Skin of body (tissue), 2 donors: ENCODE results near the gene SLC26A4. TPM values are rescaled to one million over a fixed set of nuclear protein-coding genes. Genes with fewer than 3 reads are reported as not detected.

Source experiments
- DNase-seq: peaks from one replicate; lab custom pipeline; 2025; lab: John Stamatoyannopoulos, UW
- total RNA-seq: library from RNA; depleted of rRNA; stranded (reverse); fragments of >200 nt; gene quantifications from one replicate; pipeline ENCODE4 v1.2.3, GENCODE V29; 2014

The SLC26A4 gene
- total RNA-seq, 1 donor from 2014 or later = 1.1 TPM

DNA sequence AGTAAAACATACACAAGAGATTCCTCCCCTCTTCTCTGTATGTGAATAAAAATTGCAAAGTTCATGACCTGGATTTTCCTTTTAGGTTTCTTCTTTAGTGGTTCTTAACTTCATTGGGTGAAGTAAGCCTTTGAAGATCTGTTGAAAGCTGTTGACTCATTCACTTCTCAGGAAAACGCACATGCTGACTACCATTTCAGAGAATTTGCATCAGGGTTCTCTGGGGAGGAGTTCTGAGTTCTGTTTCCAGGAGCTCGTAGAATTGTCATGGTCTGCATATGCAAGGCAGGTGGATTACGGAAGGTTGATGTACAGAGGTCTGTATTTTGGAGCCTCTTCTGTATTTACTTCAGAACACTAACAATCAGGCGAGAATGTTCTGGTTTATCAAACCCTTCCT is 962 bp upstream of the SLC26A4 start:
- DNase-seq = no peak

DNA sequence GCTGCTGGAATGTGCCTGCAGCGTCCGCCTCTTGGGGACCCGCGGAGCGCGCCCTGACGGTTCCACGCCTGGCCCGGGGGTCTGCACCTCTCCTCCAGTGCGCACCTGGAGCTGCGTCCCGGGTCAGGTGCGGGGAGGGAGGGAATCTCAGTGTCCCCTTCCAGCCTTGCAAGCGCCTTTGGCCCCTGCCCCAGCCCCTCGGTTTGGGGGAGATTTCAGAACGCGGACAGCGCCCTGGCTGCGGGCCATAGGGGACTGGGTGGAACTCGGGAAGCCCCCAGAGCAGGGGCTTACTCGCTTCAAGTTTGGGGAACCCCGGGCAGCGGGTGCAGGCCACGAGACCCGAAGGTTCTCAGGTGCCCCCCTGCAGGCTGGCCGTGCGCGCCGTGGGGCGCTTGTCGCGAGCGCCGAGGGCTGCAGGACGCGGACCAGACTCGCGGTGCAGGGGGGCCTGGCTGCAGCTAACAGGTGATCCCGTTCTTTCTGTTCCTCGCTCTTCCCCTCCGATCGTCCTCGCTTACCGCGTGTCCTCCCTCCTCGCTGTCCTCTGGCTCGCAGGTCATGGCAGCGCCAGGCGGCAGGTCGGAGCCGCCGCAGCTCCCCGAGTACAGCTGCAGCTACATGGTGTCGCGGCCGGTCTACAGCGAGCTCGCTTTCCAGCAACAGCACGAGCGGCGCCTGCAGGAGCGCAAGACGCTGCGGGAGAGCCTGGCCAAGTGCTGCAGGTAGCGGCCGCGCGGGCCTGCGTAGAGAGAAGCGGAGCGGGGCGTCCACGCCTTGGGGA is 645 bp downstream of the SLC26A4 start:
- no peak for DNase-seq

DNA sequence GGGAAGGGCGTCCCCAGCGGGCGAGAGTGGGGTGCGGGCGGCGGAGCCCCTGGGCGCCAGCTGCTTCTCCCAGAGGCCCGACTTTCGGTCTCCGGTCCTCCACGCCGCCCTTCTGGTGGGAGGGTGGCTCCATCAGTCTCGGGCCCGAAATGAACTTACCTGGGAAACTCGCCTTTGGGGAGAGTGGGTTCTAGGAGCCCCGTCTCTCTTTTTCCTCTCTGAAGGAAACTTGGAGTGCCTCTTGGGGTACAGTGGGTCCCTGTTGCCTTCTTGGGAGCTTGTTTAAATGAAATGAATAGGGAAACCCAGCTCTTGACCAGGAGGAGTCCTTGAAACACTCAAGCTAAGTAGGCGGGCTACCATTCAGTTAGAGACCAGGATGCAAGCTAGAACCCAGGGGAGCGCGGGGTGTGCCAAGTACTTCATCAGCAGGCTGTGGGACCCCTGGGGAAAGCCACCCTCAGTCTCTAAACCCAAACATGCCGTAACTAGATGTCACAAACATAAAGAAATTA is 1.3 kb downstream of the SLC26A4 start:
- no peak for DNase-seq

DNA sequence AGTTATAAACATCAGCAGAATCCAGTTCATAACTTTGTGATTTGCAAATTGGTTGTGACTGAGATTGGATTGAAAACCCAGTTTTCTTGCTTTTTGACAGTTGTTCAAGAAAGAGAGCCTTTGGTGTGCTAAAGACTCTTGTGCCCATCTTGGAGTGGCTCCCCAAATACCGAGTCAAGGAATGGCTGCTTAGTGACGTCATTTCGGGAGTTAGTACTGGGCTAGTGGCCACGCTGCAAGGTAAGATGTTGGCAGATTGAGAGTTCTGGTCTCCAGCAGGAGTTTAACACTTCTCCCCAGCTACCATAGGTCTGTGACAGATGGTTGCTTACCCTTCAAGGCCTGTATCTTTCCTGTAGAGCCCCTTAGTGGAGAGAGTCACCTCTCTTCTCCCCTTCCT is 2.6 kb downstream of the SLC26A4 start:
- DNase-seq = no peak

DNA sequence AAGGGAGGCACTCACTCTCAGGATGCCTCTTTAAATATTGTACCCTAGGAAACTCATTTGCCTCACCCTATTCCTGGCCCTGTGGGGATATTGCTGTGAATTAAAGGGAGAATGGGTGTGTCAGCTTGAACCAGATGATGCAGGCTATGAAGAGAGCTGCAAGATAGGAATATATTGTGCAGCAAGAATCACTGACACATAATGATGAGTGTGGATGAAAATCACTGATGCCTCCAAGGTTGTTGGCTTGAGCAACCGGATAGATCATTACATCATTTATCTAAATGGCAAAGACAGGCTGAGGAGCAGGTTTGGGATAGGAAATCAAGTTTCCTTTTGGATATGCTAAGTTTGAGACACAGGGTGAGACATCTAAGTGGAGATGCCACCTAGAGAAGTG is 6.2 kb downstream of the SLC26A4 start:
- no peak for DNase-seq

DNA sequence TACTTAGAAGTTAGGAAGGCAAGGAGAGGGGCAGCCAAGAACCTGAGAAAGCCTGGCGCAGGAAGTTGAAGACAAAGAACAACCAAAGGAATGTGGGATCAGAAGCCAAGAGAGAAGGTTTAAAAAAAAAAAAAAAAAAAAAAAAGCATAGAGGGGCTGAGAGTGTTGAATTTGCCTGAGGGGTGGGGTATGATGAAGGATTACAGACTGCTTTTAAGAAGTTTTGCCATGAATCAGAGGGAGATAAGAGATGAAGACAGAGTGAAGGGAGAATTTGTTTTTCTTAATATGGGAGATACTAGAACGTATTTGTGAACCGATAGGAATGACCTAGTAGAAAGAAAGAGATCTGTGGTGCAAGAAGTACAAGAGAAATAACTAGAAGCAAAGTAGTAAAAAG is 6.7 kb downstream of the SLC26A4 start:
- no peak for DNase-seq

DNA sequence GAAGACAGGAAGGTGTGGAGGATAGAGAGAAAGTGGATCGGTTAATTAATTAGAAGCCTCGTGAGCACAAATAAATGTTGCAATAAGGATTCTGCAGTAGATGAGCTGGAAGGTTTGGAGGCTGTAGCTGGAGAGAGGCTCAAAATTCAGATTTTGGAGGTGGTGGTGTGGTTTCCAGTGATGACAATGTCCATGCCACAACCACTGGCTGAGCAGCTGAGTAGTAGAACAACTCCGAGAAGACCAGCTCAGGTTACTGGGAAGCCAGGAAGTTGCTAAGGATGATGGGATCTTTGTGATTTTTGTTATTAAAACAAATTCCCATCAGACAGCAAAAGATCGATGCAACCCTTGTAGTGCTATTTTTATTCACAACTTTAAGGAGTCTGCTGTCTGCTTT is 7.7 kb downstream of the SLC26A4 start:
- DNase-seq = no peak

DNA sequence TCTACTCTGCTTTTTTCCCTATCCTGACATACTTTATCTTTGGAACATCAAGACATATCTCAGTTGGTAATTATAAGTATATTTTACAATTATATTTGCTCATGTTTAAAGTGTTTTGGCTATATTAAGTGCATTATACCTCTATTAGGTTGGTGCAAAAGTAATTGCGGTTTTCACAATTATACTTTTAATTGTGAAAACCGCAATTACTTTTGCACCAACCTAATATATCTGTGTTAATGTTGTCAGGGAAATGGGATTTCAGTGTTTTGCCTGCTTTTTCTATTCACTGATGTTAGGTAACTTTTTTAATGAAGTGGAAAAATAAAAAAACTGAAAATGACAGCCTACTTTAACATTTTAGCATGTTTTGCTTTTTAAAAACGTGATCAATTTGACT is 11.6 kb downstream of the SLC26A4 start:
- DNase-seq = no peak

DNA sequence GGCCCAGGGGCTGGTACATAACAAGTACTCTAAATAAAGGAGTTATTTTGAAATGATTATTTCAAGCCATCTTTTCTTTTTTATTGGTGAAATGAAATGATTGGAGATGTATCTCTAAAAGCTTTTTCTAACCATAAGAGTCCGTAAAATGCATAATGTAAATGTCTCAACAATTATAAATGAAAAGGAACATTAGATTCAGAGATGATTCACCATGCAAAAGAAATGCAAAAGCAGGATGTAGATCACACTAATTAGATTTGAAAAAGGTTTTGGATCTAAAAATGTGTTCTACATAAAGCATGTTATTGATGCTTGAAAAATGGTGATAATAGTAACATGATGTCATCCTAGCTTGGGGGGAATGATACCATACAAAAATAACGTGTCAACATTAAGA is 15.6 kb downstream of the SLC26A4 start:
- DNase-seq = no peak

DNA sequence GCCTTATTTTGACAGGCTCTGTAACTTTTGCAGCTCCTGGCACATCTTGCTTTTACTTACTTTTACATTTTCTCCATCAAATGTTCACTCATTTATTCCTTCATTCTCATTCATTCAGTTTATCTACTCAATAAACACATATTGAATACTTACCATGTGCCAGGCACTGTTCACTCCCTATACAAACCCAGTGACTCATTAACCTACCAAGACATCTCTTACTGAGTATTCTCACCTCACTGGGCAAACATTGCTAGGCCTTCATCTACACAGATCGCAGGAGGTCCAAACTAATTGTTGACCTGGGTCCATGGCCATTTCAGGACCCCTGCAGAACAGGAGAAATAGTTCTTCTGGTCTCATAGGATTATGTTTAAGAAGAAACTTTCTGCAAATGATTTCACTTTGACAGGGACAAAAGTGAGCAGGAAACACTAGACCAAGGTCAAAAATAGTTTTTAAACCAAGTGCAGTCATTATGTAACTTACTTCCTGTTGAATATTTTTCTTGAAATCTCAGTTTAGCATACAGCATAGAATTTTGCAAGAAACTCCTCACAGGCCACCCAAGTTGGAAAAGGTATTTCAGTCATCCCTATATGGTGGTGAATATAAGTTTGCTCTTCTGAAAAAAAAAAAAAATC is 17.6 kb downstream of the SLC26A4 start:
- DNase-seq = no peak

DNA sequence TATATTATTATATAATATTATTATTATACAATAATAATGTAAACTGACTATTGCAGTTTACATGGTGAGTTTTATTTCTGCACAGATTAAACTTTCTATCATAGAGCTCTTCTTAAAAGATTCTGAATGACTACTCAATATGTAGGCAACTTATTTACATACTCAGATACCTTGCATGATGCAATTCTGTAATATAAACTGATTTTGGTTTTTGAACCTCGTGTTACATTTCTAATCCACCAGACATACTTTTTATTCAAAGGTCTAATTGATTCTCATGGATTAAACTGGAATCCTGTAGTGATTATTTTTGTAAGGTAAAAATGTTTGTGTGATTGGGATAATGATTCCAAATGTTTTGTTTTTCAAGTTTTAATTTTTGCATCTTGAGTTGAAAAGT is 19.9 kb downstream of the SLC26A4 start:
- DNase-seq = no peak

DNA sequence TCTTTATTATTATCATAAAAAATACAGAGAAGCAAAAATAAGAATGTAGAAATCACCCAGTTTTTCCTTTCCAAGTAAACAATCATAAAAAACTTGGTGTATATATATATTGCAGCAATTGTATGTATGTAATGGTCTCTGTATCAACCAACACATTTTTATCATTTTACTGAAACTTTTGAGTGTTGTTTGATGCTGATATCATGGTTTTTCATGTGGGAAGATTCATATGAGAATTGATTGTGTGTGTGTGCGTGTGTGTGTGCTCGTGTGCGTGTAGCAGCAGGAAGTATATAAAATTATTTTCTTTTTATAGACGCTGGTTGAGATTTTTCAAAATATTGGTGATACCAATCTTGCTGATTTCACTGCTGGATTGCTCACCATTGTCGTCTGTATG is 22.3 kb downstream of the SLC26A4 start:
- no peak for DNase-seq

DNA sequence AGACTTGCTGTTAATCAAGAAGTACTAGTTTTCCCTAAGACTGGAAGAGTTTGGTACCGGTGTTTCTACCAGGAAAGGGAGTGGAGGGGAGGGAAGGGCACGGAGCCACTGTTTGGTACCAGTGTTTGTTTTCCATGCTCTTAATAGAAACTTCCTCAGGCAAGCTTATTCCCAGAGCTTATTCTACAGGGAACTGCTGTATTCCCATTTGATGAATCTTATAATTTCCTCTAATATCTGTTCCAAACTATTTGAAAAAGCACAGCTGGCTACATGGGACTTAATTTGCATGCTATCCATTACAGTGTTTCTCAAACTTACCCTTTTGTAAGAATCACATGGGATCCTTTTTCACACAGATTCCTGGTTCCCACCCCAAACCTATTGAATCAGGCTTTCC is 23.7 kb downstream of the SLC26A4 start:
- DNase-seq = no peak

DNA sequence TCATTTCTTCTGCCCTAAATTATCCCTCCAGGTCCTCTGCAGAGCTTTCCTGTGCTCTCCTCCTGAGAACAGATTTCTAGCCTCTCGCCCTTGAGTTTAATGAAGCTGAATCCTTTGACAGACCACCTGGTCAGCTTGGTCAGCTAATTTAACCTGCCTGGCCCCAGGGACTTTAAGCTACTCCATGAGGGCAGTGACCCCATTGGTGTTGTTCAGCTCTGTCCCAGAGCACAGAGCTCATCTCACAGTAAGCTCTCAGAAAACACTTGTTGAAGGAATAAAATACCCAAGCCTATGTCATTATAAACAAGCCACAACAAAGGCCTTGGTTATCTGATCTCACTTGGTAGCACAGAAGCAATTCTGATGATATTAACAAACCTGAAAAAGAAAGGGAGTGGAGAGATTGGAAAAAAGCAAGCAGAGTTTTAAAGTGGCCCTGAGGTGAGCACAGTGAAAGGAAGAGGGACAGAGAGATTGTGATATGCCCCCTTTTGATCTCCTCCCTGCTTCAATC is 24.4 kb downstream of the SLC26A4 start:
- DNase-seq = no peak

DNA sequence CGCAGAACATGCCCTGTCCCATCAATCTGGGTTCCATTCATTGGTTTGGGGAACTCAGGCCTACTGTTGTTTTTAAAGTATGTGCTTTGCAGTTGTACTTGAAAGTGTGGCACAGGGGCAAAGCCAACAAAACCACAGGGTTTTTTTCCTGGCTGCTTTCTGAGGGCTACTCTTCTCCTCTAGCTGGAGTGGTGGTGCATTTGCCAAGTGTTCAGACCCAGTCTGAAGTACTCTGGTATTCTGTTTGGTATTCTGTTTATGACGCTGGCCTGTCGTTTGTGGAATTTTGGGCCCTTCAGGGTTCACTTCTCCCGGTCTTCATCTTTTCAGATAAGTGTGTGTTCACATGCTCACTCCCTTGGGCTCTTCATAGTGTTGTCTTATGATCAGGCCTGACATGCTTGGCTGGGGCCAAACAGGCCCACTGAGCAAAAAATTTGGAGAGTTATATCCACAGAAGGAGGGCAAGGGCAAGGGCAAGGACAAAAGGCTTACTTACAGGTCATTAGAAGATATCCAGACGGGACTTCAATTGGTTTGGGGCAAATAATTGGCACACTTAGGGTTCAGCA is 26.3 kb downstream of the SLC26A4 start:
- no peak for DNase-seq

DNA sequence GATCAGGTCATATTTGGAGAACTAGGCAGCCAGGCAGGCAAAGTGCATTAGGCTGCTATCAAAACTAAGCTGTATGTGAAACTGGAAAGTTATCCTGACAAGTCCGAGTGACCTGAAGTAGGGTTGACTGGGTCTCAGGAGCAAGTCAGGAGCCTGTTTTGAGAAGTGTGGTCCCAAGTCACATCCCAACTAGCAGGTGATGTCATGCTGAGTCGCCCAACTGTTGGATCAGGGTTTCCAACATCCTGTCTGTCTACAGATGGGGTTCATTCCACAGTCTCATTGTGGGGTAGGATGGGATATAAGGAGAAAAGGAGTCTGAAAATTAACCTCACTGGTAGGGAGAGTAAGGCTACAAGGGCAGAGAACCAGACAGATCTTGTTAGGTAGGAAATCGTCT is 27.0 kb downstream of the SLC26A4 start:
- no peak for DNase-seq

DNA sequence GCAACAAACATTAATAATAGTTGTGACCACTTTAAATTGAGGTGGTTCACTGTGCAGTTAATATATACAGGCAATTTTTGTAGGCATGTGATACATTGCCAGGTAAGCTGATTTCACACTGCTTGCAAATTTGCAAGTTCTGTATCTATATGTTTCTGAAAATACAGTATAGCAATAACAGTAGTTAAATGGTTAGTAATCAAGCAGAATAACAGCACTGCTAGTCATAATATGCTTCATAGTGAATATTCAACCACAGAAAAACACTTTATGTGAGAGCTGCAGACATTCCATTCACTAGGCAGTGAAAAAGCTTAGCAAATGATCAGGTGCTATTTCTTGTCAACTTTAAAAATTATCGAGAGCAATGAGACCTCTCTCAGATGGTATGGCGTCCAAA is 28.9 kb downstream of the SLC26A4 start:
- DNase-seq = no peak

DNA sequence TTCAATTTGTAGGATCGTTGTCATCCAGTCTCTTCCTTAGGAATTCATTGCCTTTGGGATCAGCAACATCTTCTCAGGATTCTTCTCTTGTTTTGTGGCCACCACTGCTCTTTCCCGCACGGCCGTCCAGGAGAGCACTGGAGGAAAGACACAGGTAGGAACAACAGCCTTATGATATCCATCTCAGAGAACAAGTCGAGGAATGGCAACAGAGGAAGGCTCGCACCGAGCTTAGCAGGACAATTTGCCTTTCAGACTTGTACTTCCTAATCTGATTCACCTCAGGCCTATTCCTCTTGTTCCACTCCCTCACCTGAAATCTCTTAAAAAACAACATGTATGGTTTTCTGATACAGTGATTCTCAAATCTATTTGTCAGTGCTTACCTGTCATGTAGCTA is 29.5 kb downstream of the SLC26A4 start:
- DNase-seq = no peak

DNA sequence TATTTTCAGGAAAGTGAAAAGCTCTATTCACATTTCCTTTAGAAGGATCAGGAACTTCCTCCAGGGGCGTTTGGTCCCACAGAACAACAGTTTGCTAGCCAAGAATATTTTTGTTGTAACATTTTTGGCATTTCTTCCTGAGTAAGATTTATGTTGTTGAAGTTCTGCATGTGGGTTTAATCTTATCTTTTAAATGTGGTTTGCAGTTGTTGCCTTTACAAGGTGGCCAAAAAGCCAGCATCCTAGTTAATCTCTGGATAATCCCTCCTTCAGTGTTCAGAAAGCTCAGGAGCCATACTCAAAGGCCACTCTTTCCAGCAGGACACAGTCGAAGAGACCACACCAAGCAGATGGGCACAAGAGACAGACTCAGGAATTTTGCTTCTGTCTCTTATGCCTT is 30.0 kb downstream of the SLC26A4 start:
- peak; percentile 42 for DNase-seq

DNA sequence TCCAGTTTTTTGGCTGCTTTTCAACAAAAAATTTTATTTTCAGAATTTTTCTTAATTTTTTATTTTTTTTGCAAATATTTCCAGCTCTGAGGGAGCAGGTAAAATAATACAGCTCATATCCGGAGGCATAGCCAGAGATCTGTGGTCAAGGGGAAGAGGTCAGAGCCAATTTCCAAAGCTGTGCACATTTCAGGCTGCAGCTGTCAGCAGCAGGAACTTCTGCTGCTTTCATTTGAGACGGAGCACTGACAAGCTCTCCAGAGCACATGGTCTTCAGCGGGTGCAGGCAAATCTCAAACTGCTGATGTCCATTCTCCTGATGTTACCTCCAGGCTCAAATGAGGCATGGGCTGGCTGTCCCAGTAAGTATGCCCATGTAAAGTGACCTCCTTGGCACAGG is 31.1 kb downstream of the SLC26A4 start:
- peak; percentile 15 for DNase-seq

DNA sequence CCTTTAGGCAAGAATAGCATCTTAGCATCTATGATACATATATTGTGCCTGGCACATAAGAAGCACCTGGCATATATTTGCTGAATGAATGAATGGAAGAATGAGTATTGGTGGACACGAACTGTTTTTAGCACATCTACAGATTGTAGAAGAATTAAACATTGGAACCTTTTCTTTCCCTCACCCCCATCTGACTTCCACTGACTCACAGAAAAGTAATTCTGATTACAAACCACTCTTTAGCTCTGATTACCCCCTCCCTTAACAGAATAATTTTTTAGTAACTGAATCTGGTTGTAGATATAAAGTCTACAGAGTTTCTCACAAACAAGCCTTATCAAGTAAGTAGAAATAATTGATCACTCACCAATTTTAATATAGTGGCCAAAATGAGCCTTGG is 31.9 kb downstream of the SLC26A4 start:
- DNase-seq = no peak

DNA sequence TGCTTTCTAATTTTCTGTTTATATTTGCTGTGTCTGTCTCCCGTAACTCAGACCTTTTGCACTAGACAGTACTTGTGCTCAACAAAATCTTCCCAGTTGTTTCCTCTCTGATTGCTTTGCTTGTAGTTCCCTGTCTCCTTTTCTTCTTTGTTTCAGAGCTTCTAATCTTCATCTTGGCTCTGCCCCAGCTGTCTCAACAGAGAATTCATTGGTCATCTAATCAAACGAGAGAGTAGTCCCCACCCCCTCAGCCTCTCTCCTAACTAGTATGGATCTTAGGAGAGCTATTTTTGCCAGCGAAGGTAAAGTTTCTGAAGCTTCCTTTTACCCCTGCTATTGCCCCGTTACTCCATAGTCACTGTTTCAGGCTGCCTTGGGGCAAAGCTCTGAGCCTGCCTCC is 32.8 kb downstream of the SLC26A4 start:
- no peak for DNase-seq

DNA sequence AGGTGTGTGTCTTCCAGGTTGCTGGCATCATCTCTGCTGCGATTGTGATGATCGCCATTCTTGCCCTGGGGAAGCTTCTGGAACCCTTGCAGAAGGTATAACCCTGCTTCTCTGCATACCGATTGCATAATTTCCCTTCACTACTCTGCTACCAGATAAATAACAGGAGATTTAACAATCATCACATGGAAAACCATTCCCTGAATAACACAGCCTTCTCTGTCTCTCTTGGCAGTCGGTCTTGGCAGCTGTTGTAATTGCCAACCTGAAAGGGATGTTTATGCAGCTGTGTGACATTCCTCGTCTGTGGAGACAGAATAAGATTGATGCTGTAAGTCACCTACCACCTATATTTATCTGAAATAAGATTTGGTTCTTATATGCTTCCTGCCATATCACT is 33.8 kb downstream of the SLC26A4 start:
- peak; percentile 19 for DNase-seq
